ENCODE results near the gene PRX. TPM values are rescaled to one million over a fixed set of nuclear protein-coding genes. Genes with fewer than 3 reads are reported as not detected.

The PRX gene
- polyA plus RNA-seq, 3 donors, result 0.13 to 0.76 TPM; not detected in 1

DNA sequence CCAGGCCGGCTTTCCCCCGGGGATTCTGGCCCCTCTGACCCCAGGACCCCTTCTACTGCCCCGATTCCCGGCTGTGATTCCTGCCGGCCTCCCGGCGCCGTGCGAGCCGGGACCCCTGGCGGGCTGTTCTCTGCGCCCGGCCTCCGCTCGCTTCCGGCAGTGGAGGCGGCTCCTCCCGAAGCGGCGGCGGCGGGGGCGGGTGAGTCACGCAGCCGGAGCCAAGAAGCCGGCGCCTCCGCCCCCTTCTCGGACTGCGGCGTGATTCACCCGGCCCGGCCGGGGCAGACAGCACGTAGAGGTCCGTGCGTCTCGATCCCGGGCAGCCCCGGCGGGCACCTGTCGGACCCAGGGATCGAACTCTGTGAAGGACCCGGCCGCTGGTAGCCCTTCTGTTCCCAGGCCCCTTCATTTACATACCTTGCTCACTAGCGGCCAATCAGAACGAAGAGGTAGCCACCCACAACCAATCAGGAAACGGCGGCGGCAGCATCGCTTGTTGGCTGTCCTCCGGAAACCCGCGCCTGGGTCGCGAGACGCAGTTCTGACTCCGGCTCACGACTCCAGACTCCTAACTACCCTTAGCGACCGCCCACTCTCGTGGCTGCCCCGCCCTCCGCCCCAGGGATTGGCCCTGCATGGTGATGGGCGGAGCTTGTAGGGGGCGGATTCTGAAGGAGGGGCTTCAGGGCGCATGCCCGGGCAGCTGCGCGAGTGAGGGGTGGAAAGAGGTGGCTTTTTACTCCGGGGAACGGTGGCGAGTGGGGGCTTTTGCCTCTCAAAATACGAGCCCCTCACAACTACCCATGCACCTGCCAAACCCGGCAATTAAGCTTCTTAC lies 12.5 kb upstream of the PRX start, which contains the start of gene SERTAD1:
TSS of gene SERTAD1 (minus strand) at position 543 of the 838 bp plus-strand sequence. CDS start 2,446 bp downstream, outside the sequence.
- Mint-ChIP-seq H3K9me3 (no peaks in the 10 kb centered on the region), H3K36me3 (peaks cover 14 to 15% of the 10 kb centered on the region in 2 donors), H3K4me3 (peak within 1 kb of the TSS; percentile 99), H3K27me3 (ENCODE audit: low read depth in 3 of 3) (peaks cover 0 to 3% (median 0%) of the 10 kb centered on the region in 3 donors), H3K27ac (peak within 1 kb of the TSS; percentile 94 to 100 (median 98)), H3K4me1 (peaks cover 21% of the 10 kb centered on the region)
- H3K27me3 ChIP-seq (ENCODE audit: control insufficient read depth in 2 of 2, insufficient read depth in 2 of 2, low read length in 2 of 2), result no peaks in the 10 kb centered on the region
- H3K4me1 ChIP-seq (ENCODE audit: control insufficient read depth in 1 of 2, insufficient read depth in 2 of 2, low read length in 2 of 2), result peaks cover 19 to 28% of the 10 kb centered on the region in 2 donors
- H3K27ac ChIP-seq (ENCODE audit: low read depth in 1 of 2, low read length in 2 of 2), result peak within 1 kb of the TSS; percentile 97 to 99
- H4K20me1 ChIP-seq (ENCODE audit: insufficient read depth, low read length), result peaks cover 22% of the 10 kb centered on the region
- TF ChIP-seq, protein P1, sequence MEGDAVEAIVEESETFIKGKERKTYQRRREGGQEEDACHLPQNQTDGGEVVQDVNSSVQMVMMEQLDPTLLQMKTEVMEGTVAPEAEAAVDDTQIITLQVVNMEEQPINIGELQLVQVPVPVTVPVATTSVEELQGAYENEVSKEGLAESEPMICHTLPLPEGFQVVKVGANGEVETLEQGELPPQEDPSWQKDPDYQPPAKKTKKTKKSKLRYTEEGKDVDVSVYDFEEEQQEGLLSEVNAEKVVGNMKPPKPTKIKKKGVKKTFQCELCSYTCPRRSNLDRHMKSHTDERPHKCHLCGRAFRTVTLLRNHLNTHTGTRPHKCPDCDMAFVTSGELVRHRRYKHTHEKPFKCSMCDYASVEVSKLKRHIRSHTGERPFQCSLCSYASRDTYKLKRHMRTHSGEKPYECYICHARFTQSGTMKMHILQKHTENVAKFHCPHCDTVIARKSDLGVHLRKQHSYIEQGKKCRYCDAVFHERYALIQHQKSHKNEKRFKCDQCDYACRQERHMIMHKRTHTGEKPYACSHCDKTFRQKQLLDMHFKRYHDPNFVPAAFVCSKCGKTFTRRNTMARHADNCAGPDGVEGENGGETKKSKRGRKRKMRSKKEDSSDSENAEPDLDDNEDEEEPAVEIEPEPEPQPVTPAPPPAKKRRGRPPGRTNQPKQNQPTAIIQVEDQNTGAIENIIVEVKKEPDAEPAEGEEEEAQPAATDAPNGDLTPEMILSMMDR (IDR thresholded peaks at IDR 0.05), result peak; percentile 77
- H3K9ac ChIP-seq (ENCODE audit: insufficient read depth, low read length, poor library complexity, severe bottlenecking), result peak within 1 kb of the TSS; percentile 91
- peaks cover 12 to 13% of the 10 kb centered on the region in 2 donors for H3K36me3 ChIP-seq (replicated peaks in 1 of 2; ENCODE audit: control insufficient read depth in 1 of 2, insufficient read depth in 2 of 2, low read length in 2 of 2)
- WGBS (ENCODE audit: insufficient coverage), result 0% methylated on average over 63 of the region's 75 CpGs
- peaks cover 37% of the 10 kb centered on the region for H3K79me2 ChIP-seq (ENCODE audit: insufficient read depth, low read length)
- H3K9me3 ChIP-seq (replicated peaks in 1 of 2; ENCODE audit: control insufficient read depth in 1 of 2, insufficient read depth in 1 of 2, low read length in 2 of 2), result no peaks in the 10 kb centered on the region
- peak within 1 kb of the TSS; percentile 93 to 97 (median 94) for H3K4me3 ChIP-seq (replicated peaks in 1 of 3; ENCODE audit: low read depth in 2 of 3, low read length in 3 of 3)
- H3K4me2 ChIP-seq (replicated peaks; ENCODE audit: extremely low read depth, low read length, poor library complexity, severe bottlenecking), result peak within 1 kb of the TSS; percentile 83
- peak; percentile 99 for DNase-seq
- intact Hi-C loops (cut with micrococcal nuclease), result loop anchor here in 1 of 2 donors (1.0 to 10.0 kb wide), 2 partner anchors 18 to 121 kb away; no protein-coding TSS in a partner anchor
- H2AFZ ChIP-seq (ENCODE audit: insufficient read depth, low read depth, low read length, poor library complexity, severe bottlenecking), result peak within 1 kb of the TSS; percentile 84

DNA sequence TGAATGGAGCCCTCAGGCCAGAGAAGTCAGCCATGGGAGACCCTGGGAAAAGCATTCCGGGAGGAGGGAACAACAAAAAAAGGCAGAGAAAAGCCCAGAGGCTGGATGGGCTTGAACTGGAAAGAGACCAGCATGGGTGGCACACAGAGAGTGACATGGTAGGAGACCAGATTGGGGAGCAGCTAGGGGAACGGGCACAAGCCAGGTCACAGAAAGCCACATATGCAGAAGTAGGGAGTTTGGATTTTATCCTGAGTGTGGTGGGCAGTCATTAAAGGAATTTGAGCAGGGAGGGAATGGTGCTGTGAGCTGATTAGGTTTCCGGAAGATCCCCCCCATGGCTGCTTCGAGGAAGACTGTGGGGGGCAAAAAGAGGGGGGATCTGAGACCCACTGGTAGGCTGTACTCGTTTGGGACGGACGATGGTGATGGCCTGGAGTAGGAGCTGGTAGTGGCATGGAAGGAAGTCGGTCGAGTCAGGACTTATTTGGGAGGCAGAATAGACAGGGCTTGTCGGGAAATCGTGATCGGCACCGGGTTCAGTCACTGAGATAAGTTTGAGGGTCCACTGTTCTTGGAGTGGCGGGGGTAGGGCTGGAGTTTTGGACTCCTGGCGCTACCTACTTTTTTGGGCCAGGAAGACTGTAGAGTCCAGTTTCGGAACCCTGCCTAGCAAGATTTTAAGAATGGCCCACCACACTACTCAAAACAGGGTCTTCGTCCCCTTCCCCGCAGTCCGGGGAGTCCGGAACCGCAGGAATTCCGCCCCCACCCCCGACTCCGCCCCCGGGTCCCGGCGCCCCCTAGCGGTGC lies 11.7 kb upstream of the PRX start:
- H3K36me3 Mint-ChIP-seq, result peaks cover 14 to 15% of the 10 kb centered on the region in 2 donors
- Histone ChIP-seq H3K36me3 (replicated peaks in 1 of 2; ENCODE audit: control insufficient read depth in 1 of 2, insufficient read depth in 2 of 2, low read length in 2 of 2) (peaks cover 12 to 13% of the 10 kb centered on the region in 2 donors), H3K9me3 (replicated peaks in 1 of 2; ENCODE audit: control insufficient read depth in 1 of 2, insufficient read depth in 1 of 2, low read length in 2 of 2) (no peaks in the 10 kb centered on the region), H4K20me1 (ENCODE audit: insufficient read depth, low read length) (peaks cover 22% of the 10 kb centered on the region), H3K27ac (ENCODE audit: low read depth in 1 of 2, low read length in 2 of 2) (peak overlapping the region; percentile 97 to 99), H3K4me3 (replicated peaks in 1 of 3; ENCODE audit: low read depth in 2 of 3, low read length in 3 of 3) (peak overlapping the region; percentile 93 to 97 (median 94)), H3K4me2 (replicated peaks; ENCODE audit: extremely low read depth, low read length, poor library complexity, severe bottlenecking) (peak overlapping the region; percentile 83), H3K27me3 (ENCODE audit: control insufficient read depth in 2 of 2, insufficient read depth in 2 of 2, low read length in 2 of 2) (no peaks in the 10 kb centered on the region), H3K79me2 (ENCODE audit: insufficient read depth, low read length) (peaks cover 37% of the 10 kb centered on the region), H3K9ac (ENCODE audit: insufficient read depth, low read length, poor library complexity, severe bottlenecking) (peak overlapping the region; percentile 91), H3K4me1 (ENCODE audit: control insufficient read depth in 1 of 2, insufficient read depth in 2 of 2, low read length in 2 of 2) (peaks cover 19 to 31% of the 10 kb centered on the region in 2 donors), H2AFZ (ENCODE audit: insufficient read depth, low read depth, low read length, poor library complexity, severe bottlenecking) (no peak overlapping the region)
- H3K9me3 Mint-ChIP-seq, result no peaks in the 10 kb centered on the region
- H3K4me3 Mint-ChIP-seq, result peak overlapping the region; percentile 99
- peak in 1 of 3 donors; percentile 21 for DNase-seq
- WGBS (ENCODE audit: insufficient coverage), result 2% methylated on average over 13 of the region's 28 CpGs
- peaks cover 0 to 6% (median 0%) of the 10 kb centered on the region in 3 donors for H3K27me3 Mint-ChIP-seq (ENCODE audit: low read depth in 3 of 3)
- intact Hi-C loops (cut with micrococcal nuclease), result loop anchor here in 1 of 2 donors (10.0 kb wide), 1 partner anchor 120 kb away; no protein-coding TSS in a partner anchor
- peaks cover 24% of the 10 kb centered on the region for H3K4me1 Mint-ChIP-seq
- H3K27ac Mint-ChIP-seq, result peak overlapping the region; percentile 94 to 100 (median 98)
- TF ChIP-seq, protein P1 (IDR thresholded peaks at IDR 0.05), result no peak
